ENCODE data around the gene UBXN1.
A peak's percentile ranks its signal among the peaks of the same experiment; 100 is the strongest.

DNA sequence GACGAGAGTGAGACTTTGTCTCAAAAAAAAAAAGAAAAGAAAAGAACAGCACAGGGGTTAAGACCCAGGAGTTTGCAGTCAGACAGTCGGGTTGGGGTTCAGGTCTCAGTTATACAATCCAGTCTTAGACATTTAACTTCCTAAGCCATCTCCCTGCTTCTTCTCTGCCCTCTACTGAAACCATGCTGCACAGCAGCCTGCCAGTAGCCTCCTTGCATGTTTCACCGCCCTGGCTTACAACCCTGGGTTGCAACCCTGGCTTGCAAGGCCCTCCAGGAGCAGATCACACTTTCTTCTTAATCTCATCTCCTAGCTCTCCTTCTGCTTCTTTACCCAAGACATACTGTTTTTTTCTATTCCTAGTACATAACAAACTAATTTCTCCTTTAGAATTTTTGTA is 51.2 kb downstream of the UBXN1 start:
- TF ChIP-seq, protein P1, sequence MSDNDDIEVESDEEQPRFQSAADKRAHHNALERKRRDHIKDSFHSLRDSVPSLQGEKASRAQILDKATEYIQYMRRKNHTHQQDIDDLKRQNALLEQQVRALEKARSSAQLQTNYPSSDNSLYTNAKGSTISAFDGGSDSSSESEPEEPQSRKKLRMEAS (IDR thresholded peaks at IDR 0.05): no peak
- TF ChIP-seq, protein P2, sequence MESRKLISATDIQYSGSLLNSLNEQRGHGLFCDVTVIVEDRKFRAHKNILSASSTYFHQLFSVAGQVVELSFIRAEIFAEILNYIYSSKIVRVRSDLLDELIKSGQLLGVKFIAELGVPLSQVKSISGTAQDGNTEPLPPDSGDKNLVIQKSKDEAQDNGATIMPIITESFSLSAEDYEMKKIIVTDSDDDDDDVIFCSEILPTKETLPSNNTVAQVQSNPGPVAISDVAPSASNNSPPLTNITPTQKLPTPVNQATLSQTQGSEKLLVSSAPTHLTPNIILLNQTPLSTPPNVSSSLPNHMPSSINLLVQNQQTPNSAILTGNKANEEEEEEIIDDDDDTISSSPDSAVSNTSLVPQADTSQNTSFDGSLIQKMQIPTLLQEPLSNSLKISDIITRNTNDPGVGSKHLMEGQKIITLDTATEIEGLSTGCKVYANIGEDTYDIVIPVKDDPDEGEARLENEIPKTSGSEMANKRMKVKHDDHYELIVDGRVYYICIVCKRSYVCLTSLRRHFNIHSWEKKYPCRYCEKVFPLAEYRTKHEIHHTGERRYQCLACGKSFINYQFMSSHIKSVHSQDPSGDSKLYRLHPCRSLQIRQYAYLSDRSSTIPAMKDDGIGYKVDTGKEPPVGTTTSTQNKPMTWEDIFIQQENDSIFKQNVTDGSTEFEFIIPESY (IDR thresholded peaks at IDR 0.05; ENCODE audit: extremely low read depth, insufficient replicate concordance, low read length): no peak
- TF ChIP-seq, protein P3, sequence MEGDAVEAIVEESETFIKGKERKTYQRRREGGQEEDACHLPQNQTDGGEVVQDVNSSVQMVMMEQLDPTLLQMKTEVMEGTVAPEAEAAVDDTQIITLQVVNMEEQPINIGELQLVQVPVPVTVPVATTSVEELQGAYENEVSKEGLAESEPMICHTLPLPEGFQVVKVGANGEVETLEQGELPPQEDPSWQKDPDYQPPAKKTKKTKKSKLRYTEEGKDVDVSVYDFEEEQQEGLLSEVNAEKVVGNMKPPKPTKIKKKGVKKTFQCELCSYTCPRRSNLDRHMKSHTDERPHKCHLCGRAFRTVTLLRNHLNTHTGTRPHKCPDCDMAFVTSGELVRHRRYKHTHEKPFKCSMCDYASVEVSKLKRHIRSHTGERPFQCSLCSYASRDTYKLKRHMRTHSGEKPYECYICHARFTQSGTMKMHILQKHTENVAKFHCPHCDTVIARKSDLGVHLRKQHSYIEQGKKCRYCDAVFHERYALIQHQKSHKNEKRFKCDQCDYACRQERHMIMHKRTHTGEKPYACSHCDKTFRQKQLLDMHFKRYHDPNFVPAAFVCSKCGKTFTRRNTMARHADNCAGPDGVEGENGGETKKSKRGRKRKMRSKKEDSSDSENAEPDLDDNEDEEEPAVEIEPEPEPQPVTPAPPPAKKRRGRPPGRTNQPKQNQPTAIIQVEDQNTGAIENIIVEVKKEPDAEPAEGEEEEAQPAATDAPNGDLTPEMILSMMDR (IDR thresholded peaks at IDR 0.05 in 2 of 3, conservative IDR thresholded peaks at IDR 0.05 in 1 of 3; ENCODE audit: borderline replicate concordance in 1 of 3, insufficient read depth in 1 of 3, low read depth in 2 of 3, low read length in 2 of 3): no peak
- no peak for TF ChIP-seq EGR1 (IDR thresholded peaks at IDR 0.05; ENCODE audit: low read depth)
- peak; percentile 28; the same call in 1 of the 2 replicates for TF ChIP-seq RAD21 (IDR thresholded peaks at IDR 0.05; ENCODE audit: low read depth)
- no peak for TF ChIP-seq EZH2 (IDR thresholded peaks at IDR 0.05)
- TF ChIP-seq CEBPB (IDR thresholded peaks at IDR 0.05; ENCODE audit: low read depth): no peak
- TF ChIP-seq, protein P4, sequence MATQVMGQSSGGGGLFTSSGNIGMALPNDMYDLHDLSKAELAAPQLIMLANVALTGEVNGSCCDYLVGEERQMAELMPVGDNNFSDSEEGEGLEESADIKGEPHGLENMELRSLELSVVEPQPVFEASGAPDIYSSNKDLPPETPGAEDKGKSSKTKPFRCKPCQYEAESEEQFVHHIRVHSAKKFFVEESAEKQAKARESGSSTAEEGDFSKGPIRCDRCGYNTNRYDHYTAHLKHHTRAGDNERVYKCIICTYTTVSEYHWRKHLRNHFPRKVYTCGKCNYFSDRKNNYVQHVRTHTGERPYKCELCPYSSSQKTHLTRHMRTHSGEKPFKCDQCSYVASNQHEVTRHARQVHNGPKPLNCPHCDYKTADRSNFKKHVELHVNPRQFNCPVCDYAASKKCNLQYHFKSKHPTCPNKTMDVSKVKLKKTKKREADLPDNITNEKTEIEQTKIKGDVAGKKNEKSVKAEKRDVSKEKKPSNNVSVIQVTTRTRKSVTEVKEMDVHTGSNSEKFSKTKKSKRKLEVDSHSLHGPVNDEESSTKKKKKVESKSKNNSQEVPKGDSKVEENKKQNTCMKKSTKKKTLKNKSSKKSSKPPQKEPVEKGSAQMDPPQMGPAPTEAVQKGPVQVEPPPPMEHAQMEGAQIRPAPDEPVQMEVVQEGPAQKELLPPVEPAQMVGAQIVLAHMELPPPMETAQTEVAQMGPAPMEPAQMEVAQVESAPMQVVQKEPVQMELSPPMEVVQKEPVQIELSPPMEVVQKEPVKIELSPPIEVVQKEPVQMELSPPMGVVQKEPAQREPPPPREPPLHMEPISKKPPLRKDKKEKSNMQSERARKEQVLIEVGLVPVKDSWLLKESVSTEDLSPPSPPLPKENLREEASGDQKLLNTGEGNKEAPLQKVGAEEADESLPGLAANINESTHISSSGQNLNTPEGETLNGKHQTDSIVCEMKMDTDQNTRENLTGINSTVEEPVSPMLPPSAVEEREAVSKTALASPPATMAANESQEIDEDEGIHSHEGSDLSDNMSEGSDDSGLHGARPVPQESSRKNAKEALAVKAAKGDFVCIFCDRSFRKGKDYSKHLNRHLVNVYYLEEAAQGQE (IDR thresholded peaks at IDR 0.05; ENCODE audit: low read depth): no peak

Measured in HCT116 (cell line).